NOMO-1 treated with dmso at 0.1 percent for 144 hours (cell line): ENCODE data around the gene CYTH2.
A peak's percentile ranks its signal among the peaks of the same experiment; 100 is the strongest.

Source experiments
- DNase-seq: peaks from one replicate; lab custom pipeline; 2025; ENCODE audit not compliant: unreplicated experiment; lab: John Stamatoyannopoulos, UW

CYTH2 gene

GRCh38 chr19:48492925-48493717 lies 24.0 kb downstream of the CYTH2 start:
- DNase-seq, result peak; percentile 97

- DNase-seq, result no peak
Observed at GRCh38 chr19:48493718-48494401, 24.7 kb downstream of the CYTH2 start.

GRCh38 chr19:48495396-48495795 lies 26.2 kb downstream of the CYTH2 start:
- no peak for DNase-seq

GRCh38 chr19:48496959-48497727 lies 28.0 kb downstream of the CYTH2 start:
- no peak for DNase-seq

GRCh38 chr19:48497728-48498594 lies 28.8 kb downstream of the CYTH2 start:
- no peak for DNase-seq

GRCh38 chr19:48498595-48499311 lies 29.6 kb downstream of the CYTH2 start:
- DNase-seq, result no peak

- DNase-seq, result no peak
Observed at GRCh38 chr19:48499316-48500090, 30.3 kb downstream of the CYTH2 start.

GRCh38 chr19:48500830-48501493 lies 31.8 kb downstream of the CYTH2 start:
- DNase-seq, result no peak

GRCh38 chr19:48501494-48502349 lies 32.6 kb downstream of the CYTH2 start:
- DNase-seq, result peak; percentile 94

- no peak for DNase-seq
Observed at GRCh38 chr19:48502350-48503018, 33.3 kb downstream of the CYTH2 start.

- DNase-seq, result peak; percentile 55
Observed at GRCh38 chr19:48506138-48506733, 37.1 kb downstream of the CYTH2 start.

GRCh38 chr19:48507911-48508439 lies 38.8 kb downstream of the CYTH2 start:
- no peak for DNase-seq

- DNase-seq, result no peak
Observed at GRCh38 chr19:48508729-48509411, 39.7 kb downstream of the CYTH2 start.

GRCh38 chr19:48509467-48510194 lies 40.5 kb downstream of the CYTH2 start:
- DNase-seq, result no peak
